SK-N-DZ (cell line): ENCODE results near the gene RPLP2.
A peak's percentile ranks its signal among the peaks of the same experiment; 100 is the strongest.

Source experiments
- DNase-seq: peaks from one replicate; pipeline ENCODE4 v3.0.0-alpha.2; 2015; ENCODE audit warnings: low spot score

The RPLP2 gene

DNA sequence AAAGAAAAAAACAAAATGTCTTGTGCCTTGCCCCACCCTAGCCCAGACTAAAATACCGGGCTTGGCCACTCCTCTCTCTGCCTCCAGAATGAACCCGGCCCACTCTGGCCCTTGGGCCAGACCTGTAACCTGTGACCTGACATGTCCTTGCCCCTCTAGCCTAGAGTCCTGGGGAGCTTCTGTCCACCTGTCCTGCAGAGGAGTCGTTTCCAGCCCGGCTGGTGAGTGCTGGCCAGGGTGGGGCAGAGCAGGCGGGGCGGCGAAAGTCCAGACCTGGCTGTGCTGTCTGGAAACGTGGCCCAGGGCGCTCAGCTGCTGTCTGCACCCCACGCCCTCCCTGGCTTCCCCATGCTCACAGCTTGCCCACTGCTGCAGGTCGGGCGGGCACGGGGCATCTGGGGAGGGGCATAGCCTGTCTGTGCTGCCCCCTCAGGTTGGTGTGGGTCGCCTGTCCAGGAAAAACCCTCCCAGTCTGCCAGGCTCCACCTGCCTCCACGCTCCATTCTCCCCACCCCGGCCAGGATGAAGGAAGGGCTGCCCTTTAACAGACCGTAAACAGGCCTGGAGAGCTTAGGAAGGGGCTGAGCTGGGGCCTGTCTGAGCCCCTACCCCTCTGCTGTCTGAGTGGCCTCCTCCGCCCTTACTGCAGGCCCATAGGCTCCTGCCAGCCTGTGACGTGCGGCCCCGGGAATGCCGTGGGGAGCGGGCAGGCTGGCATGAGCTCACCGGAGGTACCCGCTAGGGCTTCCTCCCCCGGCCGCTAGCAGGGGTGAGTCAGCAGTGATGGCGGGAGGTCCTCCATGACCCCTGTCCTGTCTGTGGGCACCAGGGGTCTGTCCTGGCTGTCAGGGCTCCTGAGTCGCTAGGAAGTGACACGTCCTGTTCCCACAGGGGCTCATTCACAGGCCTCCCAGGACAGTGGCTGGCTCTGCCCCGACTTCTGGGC is 24.9 kb downstream of the RPLP2 start:
- no peak for DNase-seq

GRCh38 chr11:836274-836673 is 26.5 kb downstream of the RPLP2 start:
- no peak for DNase-seq

GRCh38 chr11:836700-837099 is 26.9 kb downstream of the RPLP2 start:
- DNase-seq: no peak

DNA sequence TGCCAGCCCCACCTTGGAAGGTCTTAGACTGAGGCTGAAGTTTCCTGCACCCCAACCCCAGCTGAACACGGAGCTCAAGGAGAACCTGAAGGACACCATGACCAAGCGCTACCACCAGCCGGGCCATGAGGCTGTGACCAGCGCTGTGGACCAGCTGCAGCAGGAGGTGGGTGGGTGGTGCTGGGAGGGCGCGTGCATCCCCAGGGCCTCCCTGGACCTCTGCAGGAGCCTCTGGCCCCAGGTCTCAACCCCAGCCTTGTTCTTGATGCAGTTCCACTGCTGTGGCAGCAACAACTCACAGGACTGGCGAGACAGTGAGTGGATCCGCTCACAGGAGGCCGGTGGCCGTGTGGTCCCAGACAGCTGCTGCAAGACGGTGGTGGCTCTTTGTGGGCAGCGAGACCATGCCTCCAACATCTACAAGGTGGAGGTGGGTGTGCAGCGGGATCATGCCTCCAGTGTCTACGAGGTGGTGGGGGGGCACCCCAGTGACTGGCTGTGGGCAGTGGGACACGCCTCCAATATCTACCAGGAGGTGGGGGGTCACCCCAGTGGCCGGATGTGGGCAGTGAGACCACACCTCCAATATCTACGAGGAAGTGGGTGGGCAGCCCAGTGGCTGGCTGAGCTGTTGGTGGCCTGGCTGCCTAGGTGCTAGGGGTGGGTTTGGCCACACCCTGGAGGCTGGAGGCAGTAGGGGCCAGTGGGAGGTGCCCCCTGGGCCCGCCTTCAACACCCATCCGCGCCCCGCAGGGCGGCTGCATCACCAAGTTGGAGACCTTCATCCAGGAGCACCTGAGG is 27.6 kb downstream of the RPLP2 start:
- DNase-seq: no peak

DNA sequence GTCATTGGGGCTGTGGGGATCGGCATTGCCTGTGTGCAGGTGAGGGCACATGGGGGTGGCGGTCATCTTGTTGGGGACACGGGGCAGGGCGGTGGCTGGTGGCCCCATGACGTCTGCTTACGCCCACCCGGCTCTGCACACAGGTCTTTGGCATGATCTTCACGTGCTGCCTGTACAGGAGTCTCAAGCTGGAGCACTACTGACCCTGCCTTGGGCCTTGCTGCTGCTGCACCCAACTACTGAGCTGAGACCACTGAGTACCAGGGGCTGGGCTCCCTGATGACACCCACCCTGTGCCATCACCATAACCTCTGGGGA is 28.2 kb downstream of the RPLP2 start:
- DNase-seq: no peak

DNA sequence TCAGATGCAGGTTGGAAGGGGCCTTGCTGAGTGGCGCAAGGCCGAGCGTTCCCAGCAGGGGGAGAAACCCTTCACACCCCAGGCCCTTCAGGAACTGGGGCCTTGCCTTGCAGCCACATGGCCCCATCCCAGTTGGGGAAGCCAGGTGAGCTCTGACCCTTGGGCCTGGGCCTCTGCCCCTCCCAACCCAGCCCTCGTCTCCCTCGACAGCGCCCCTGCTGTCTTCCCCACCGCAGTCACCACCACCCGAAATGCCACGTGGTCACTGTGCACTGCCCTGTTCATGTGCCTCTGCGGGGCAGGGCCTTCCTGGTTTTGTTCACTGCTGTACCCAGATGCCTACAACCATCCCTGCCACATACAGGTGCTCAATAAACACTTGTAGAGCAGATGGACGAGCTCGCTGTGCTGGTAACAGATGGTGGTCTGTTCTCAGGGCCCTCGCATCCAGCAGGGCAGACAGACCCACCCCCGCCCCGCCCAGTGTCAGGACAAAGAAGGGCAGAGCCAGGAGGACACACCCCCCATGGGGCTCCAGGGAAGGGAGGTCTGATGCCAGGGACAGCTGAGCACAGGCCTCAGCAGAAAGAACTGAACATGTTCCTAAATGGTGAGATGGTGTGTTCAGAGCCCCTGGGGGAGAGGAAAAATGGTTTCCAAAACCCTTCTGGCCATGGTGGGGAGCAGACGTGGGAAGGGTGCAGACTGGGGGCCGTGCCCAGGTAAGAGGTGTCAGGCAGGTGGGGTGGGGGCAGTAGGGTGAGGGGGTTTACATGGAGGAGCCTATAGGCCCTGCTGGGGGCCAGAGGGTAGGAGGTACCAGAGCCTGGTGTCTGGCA is 28.9 kb downstream of the RPLP2 start:
- DNase-seq: no peak

- no peak for DNase-seq
These were observed 29.5 kb downstream of the RPLP2 start for GRCh38 chr11:839280-839623.

- no peak for DNase-seq
These were observed 30.3 kb downstream of the RPLP2 start for GRCh38 chr11:839875-840617.

DNA sequence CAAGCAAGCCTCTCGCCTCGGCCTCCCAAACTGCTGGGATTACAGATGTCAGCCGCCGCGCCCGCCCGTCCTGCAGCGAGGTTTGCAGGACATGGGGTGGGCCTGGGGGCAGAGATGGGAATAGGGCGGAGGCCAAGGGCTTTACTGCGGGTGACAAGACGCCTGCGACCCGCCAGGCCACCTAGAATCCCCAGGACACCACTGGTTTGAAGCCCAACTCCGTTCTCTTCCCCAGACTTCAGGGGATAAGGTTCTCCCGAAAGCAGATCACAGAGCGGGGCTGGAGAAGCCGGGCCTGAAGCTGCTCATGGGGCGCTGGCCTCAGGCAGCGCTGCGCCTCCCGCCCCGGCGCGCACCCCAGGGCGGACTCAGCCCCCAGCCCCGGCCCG is 32.2 kb downstream of the RPLP2 start:
- DNase-seq: no peak

- peak; percentile 87 for DNase-seq
These were observed 32.7 kb downstream of the RPLP2 start, which contains the start of the genes POLR2L and TSPAN4 for GRCh38 chr11:842370-843002. POLR2L (minus strand) TSS chr11:842529; CDS start chr11:842508, 21 bp downstream. TSPAN4 (plus strand) TSS chr11:842852; CDS start chr11:850305, 7,453 bp downstream.

DNA sequence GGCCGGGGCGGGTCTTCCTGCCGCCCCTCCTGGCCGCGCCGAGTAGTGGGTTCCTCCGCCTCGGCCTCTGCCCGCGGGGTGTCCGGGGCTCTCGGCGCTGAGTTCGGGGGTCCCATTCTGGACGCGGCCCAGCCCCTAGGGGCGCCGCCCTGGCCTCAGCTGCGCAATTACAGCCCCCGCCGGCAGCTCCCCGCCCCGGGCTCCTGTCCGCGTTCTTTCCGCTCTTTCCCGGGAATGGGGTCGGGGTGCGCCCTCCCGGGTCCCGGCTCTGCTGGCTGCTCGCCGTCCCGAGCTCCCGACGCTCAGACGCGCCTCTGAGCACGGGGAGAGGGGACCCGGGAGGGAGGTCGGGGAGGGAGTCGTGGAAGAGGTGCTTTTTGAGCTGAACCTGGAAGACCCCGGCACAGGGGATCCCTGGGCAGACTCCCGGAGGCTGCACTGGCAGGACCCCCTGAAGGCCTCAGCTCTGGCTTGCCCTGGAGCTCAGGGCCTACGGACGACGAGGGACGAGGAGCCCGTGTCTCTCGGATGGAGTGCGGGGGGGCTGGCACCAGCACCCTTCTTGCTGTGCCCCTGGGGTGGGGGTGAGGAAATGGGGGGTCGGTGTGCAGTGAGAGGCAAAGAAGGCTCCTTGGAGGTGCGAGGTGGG is 33.4 kb downstream of the RPLP2 start:
- no peak for DNase-seq

DNA sequence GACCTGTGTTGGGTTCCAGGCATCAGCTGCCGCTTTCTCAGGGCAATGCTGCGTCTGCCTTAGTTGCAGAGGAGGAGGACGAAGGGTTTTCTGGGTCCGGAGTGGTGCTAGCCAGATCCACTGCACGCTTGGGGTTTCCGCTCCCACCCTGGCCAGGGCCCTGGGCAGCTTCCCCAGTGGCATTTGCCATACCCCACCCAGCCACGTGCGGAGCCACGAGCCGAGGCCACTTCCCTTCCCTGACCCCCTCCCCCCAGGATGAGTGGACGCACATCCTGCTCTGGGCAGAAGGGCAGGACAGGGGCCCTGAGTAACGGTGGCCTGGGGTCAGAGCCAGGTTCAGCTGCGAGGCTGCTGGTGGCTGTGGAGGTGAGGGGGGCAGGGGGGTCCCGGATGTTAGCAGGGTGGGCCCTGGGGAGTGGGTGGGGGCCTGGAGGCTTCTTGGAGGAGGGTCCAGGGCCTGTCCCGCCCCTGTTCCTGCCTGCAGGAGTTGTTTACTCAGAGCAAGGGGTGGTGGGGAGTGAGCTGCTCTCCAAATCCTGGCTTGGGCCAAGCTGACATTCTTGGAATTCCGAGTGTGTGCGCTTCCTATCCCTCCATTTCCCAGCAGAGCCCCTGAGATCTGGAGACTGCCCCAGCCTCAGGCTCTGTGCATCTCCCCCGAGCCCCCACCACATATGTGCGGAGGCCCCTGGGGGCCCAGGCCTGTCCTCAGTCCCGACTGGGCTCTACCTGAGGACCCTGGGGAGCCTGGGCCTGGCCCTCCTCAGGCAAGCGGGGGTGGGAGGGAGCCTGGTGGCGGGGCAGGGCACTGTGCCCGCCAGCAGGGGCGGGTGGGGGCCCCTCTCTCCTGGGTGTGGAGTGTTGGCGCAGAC is 34.3 kb downstream of the RPLP2 start:
- no peak for DNase-seq

DNA sequence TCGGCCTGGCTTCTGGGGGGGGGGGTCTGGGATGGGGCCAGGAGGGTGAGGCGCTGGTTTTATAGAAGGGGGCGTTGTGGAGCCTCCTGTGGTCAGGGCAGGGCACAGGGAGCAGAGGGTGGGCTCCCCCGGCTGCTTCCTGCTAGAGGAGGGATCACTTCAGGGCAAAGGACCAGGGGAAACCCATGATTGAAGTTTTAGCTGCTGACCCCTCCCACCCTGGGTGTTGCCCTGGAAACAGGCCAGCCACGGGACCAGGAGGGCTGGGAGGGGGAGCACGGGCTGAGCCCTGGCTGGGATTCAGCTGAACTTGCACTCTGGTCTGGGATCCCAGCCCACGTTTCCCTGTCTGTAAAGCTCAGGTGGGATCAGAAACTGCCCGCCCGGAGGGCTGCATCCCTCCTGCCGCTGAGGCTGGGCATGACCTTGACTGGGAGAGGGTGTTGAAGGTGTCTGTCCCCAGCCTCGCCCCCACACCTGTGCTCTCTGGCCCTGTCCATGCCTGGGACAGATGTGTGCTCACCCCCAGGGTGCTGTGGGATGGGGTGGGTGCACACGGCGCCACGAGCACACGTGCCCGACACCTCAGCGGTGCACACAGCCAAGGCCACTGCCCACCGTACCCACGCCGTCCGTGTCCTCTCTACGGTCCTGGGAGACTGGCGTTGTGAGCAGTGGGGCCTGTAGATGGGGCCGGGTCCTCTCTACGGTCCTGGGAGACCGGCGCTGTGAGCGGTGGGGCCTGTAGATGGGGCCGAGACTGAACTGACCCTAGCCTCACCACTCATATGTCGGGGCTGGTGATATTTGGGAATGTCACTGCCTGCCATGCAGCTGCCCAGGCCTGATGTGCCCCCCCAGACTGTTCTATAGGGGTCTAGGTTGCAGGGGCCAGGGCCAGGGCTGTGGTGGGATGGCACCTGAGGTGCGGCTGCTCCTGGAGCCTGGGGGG is 35.2 kb downstream of the RPLP2 start:
- DNase-seq: peak; percentile 80

DNA sequence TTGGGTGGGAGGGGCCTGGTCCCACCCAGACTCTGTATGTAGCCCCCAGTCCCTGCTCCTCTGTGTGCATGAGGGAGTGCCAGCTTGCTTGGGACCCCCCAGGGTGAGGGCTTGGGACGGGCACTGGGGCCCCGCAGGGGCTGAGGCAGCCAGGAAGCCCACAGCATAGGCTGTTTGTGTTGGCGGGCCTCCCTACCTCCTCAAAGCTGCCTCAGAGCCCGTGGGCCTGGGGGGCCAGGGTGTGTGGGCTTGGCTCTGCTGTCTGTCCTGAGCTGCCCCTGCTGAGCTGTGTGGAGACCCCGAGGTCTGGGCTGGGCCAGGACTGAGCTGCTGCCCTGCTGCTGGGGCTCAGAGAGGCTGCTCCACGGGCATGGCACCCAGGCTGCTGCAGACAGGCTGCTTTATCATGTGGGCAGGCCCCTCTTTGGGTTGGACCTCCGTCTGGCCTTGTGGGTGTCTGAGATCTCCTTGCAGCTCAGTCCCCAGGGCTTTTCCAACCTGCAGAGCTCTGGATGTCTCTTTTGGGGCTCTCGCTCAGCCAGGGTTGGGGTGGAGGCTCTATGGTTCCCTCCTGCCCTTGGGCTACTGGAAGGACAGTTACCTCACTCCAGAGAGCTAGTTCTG is 36.2 kb downstream of the RPLP2 start:
- no peak for DNase-seq

DNA sequence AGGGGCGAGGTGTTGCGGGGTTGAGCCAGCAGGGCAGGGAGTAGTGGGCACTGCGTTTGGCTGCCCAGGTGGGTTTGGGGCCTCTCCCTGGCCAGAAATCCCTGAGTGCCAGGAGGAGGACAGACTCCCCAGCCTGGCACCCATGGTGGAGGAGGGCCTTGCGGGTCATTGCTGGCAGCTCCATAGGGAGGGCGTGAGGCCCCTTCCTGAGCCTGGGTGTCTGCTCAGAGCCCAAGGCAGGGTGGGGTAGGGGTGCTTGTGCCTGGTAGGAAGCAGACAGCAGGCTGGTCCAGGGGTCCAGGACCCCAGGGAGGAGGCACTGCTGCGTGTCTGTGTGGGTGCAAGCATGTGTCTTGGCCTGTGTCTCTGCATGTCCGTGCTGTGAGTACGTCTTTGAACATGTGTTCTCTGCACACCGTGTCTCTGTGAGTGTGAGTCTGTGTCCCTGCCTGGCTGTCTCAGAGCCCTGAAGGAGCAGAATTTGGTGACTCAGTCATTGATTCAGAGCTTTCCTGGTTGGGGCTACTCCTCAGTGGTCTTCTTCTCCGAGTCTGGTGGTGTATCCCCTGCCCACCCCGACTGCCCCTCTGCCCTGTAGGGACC is 36.8 kb downstream of the RPLP2 start:
- no peak for DNase-seq

DNA sequence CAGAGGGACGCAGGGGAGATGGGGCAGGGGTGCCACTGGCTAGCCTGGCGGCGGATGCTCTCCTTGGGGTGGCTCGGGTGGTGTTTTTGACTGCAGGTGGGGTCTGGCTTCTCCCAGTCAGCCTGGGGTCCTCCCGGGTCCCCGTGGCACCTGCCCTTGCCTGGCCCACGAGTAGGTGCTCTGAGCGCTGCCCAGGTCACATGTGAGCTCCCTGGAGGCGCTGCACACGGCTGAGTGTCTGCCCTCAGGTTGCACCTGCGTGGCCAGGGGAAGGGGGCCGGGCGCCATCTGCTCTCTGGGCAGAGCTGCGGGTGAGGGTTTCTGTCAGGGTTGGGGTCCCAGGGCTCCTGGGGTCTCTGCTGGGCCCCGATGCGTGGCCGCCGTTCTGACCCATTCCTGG is 38.1 kb downstream of the RPLP2 start:
- DNase-seq: no peak

- DNase-seq: no peak
These were observed 38.7 kb downstream of the RPLP2 start for GRCh38 chr11:848380-848931.
